ENCODE results near the gene GRM1. TPM values are rescaled to one million over a fixed set of nuclear protein-coding genes. Genes with fewer than 3 reads are reported as not detected.
A peak's percentile ranks its signal among the peaks of the same experiment; 100 is the strongest.
"Not testable (repeated sequence)": the region's sequence is repeated elsewhere in the genome, so short reads cannot be mapped to it uniquely, and the experiment has no call there.

The GRM1 gene
- total RNA-seq, 1 donor from 2014 or later = 0.79 TPM

- Histone ChIP-seq H3K4me2 (no peak overlapping the region), H3K79me2 (ENCODE audit: low read depth) (no peaks in the 10 kb centered on the region), H2AFZ (replicated peaks) (no peak overlapping the region), H3K9ac (no peak overlapping the region), H3K9me3 (ENCODE audit: low read depth) (no peaks in the 10 kb centered on the region), H3K4me1 (peaks cover 5% of the 10 kb centered on the region), H3K27me3 (no peaks in the 10 kb centered on the region), H3K36me3 (no peaks in the 10 kb centered on the region), H4K20me1 (ENCODE audit: low read depth) (no peaks in the 10 kb centered on the region), H3K27ac (no peak overlapping the region), H3F3A (ENCODE audit: low read depth) (peaks cover 7% of the 10 kb centered on the region), H3K4me3 (no peak overlapping the region)
- no peaks in the 10 kb centered on the region for H3K27me3 Mint-ChIP-seq (ENCODE audit: insufficient read depth, low read depth)
- H3K9me3 Mint-ChIP-seq = peaks cover 28% of the 10 kb centered on the region
- H3K4me3 Mint-ChIP-seq = no peak overlapping the region
- H3K4me1 Mint-ChIP-seq = peaks cover 32% of the 10 kb centered on the region
- DNase-seq (ENCODE audit: low spot score) = no peak
- TF ChIP-seq EZH2 (IDR thresholded peaks at IDR 0.05) = no peak
- no peak for TF ChIP-seq EZH2phosphoT487 (IDR thresholded peaks at IDR 0.05)
- TF ChIP-seq CTCF (IDR thresholded peaks at IDR 0.05) = no peak
- peaks cover 17% of the 10 kb centered on the region for H3K36me3 Mint-ChIP-seq
- H3K27ac Mint-ChIP-seq = no peak overlapping the region
Observed at GRCh38 chr6:146267946-146268345, 239.1 kb downstream of the GRM1 start.

- TF ChIP-seq CTCF (IDR thresholded peaks at IDR 0.05) = no peak
- TF ChIP-seq EZH2 (IDR thresholded peaks at IDR 0.05) = no peak
- no peak for TF ChIP-seq EZH2phosphoT487 (IDR thresholded peaks at IDR 0.05)
- H3F3A ChIP-seq (ENCODE audit: low read depth) = peaks cover 17% of the 10 kb centered on the region
- no peaks in the 10 kb centered on the region for H3K36me3 ChIP-seq
- no peak overlapping the region for H2AFZ ChIP-seq (replicated peaks)
- no peaks in the 10 kb centered on the region for H3K79me2 ChIP-seq (ENCODE audit: low read depth)
- H3K4me1 ChIP-seq = peaks cover 21% of the 10 kb centered on the region
- no peak overlapping the region for H3K4me3 ChIP-seq
- Mint-ChIP-seq H3K27me3 (ENCODE audit: insufficient read depth, low read depth) (no peaks in the 10 kb centered on the region), H3K9me3 (peaks cover 28% of the 10 kb centered on the region), H3K36me3 (peaks cover 17% of the 10 kb centered on the region), H3K27ac (no peak overlapping the region), H3K4me3 (no peak overlapping the region), H3K4me1 (peaks cover 45% of the 10 kb centered on the region)
- H4K20me1 ChIP-seq (ENCODE audit: low read depth) = no peaks in the 10 kb centered on the region
- H3K9me3 ChIP-seq (ENCODE audit: low read depth) = no peaks in the 10 kb centered on the region
- no peak overlapping the region for H3K4me2 ChIP-seq
- H3K27ac ChIP-seq = no peak overlapping the region
- DNase-seq (ENCODE audit: low spot score) = no peak
- H3K9ac ChIP-seq = no peak overlapping the region
- H3K27me3 ChIP-seq = no peaks in the 10 kb centered on the region
Observed at GRCh38 chr6:146269482-146269881, 240.6 kb downstream of the GRM1 start.

- peaks cover 60% of the 10 kb centered on the region for H3K4me1 Mint-ChIP-seq
- not testable (repeated sequence) for DNase-seq (ENCODE audit: low spot score); H3K79me2 ChIP-seq (ENCODE audit: low read depth); H3K9ac ChIP-seq; H3K4me2 ChIP-seq; H3K4me3 Mint-ChIP-seq; H3K9me3 ChIP-seq (ENCODE audit: low read depth); H3K27me3 Mint-ChIP-seq (ENCODE audit: insufficient read depth, low read depth); H4K20me1 ChIP-seq (ENCODE audit: low read depth); H3K27ac ChIP-seq; H3K27me3 ChIP-seq; H3K4me3 ChIP-seq; H3K36me3 ChIP-seq
- H3K27ac Mint-ChIP-seq = peak overlapping the region; percentile 95
- H3K9me3 Mint-ChIP-seq = peaks cover 28% of the 10 kb centered on the region
- Histone ChIP-seq H2AFZ (replicated peaks) (peak overlapping the region; percentile 4), H3K4me1 (peaks cover 26% of the 10 kb centered on the region), H3F3A (ENCODE audit: low read depth) (peaks cover 17% of the 10 kb centered on the region)
- H3K36me3 Mint-ChIP-seq = peaks cover 17% of the 10 kb centered on the region
Observed at GRCh38 chr6:146271163-146271562, 242.3 kb downstream of the GRM1 start.

GRCh38 chr6:146273490-146273889 is 244.6 kb downstream of the GRM1 start:
- H3K9ac ChIP-seq = no peak overlapping the region
- peak overlapping the region; percentile 37 for H2AFZ ChIP-seq (replicated peaks)
- Mint-ChIP-seq H3K4me1 (peaks cover 66% of the 10 kb centered on the region), H3K27me3 (ENCODE audit: insufficient read depth, low read depth) (peaks cover 2% of the 10 kb centered on the region), H3K9me3 (peaks cover 13% of the 10 kb centered on the region), H3K36me3 (peaks cover 7% of the 10 kb centered on the region), H3K27ac (peak overlapping the region; percentile 92), H3K4me3 (no peak overlapping the region)
- H4K20me1 ChIP-seq (ENCODE audit: low read depth) = no peaks in the 10 kb centered on the region
- H3K79me2 ChIP-seq (ENCODE audit: low read depth) = no peaks in the 10 kb centered on the region
- H3K36me3 ChIP-seq = no peaks in the 10 kb centered on the region
- TF ChIP-seq EZH2 (IDR thresholded peaks at IDR 0.05) = no peak
- no peak for TF ChIP-seq EZH2phosphoT487 (IDR thresholded peaks at IDR 0.05)
- no peak for TF ChIP-seq CTCF (IDR thresholded peaks at IDR 0.05)
- H3K4me3 ChIP-seq = no peak overlapping the region
- no peak for DNase-seq (ENCODE audit: low spot score)
- no peaks in the 10 kb centered on the region for H3K27me3 ChIP-seq
- peaks cover 17% of the 10 kb centered on the region for H3F3A ChIP-seq (ENCODE audit: low read depth)
- H3K9me3 ChIP-seq (ENCODE audit: low read depth) = no peaks in the 10 kb centered on the region
- H3K4me2 ChIP-seq = peak overlapping the region; percentile 43
- peak overlapping the region; percentile 69 for H3K27ac ChIP-seq
- H3K4me1 ChIP-seq = peaks cover 26% of the 10 kb centered on the region

Data from neural progenitor cell (in vitro differentiated cells).